ENCODE measurements around the gene KIAA1549. TPM values are rescaled to one million over a fixed set of nuclear protein-coding genes. Genes with fewer than 3 reads are reported as not detected.

The KIAA1549 gene
- total RNA-seq, 3 donors from 2014 or later = 2.0 to 4.2 (median 2.1) TPM

- H3K9me3 ChIP-seq = no peaks in the 10 kb centered on the region
- H3K36me3 ChIP-seq (ENCODE audit: low read depth) = no peaks in the 10 kb centered on the region
- ATAC-seq (no peak), DNase-seq (no peak)
- intact Hi-C loops (cut with DNase I, micrococcal nuclease) = no loop called here
- TF ChIP-seq CTCF (IDR thresholded peaks at IDR 0.05) = no peak
- H3K4me1 ChIP-seq (ENCODE audit: low read depth) = no peaks in the 10 kb centered on the region
- H3K4me3 ChIP-seq = no peak overlapping the region
Observed at GRCh38 chr7:138785587-138786437, 195.4 kb downstream of the KIAA1549 start.

DNA sequence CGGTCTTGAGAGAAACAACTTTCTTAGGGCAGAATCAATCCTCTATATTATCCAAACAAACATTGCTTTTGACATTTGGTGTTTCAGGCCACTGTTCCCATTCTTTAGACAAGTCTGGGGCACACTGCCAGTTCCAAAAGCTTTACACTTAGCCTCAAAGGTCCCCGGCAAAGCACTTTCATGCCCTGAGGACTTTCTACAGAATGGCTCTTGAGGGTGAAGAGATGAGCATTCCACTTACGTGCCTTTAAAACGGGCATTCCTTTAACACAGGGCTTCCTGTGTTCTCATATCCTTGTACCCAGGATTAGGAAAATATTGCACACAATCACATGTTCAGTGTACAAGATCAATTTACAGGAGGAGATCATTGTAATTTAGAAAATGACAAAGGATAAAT lies 196.5 kb downstream of the KIAA1549 start:
- ATAC-seq (no peak), DNase-seq (no peak)
- intact Hi-C loops (cut with DNase I, micrococcal nuclease) = no loop called here
- H3K9me3 ChIP-seq = no peaks in the 10 kb centered on the region
- no peak overlapping the region for H3K4me3 ChIP-seq
- no peak for TF ChIP-seq CTCF (IDR thresholded peaks at IDR 0.05)
- H3K4me1 ChIP-seq (ENCODE audit: low read depth) = no peaks in the 10 kb centered on the region
- no peaks in the 10 kb centered on the region for H3K36me3 ChIP-seq (ENCODE audit: low read depth)

Other genes with a start within 250 kb of the KIAA1549 start
- gene TMEM213, start 183.4 kb downstream of the KIAA1549 start, total RNA-seq = not detected
- gene ATP6V0A4, start 183.2 kb downstream of the KIAA1549 start, total RNA-seq = not detected
- 1 to 10 TPM; 6.0 to 9.1 (median 6.5) TPM for gene ZC3HAV1L, start 54.7 kb upstream of the KIAA1549 start, total RNA-seq
- 10 to 100 TPM; 36.5 to 38.9 (median 38.4) TPM for gene ZC3HAV1, start 128.3 kb upstream of the KIAA1549 start, total RNA-seq
- 10 to 100 TPM; 18.7 to 28.2 (median 26.0) TPM for gene UBN2, start 249.8 kb upstream of the KIAA1549 start, total RNA-seq

All from mucosa of descending colon (tissue), 3 donors.